ENCODE data around the gene ZG16B. TPM values are rescaled to one million over a fixed set of nuclear protein-coding genes. Genes with fewer than 3 reads are reported as not detected.

ZG16B gene
- total RNA-seq, 4 donors from 2014 or later, result 17.7 to 80.5 (median 23.4) TPM

DNA sequence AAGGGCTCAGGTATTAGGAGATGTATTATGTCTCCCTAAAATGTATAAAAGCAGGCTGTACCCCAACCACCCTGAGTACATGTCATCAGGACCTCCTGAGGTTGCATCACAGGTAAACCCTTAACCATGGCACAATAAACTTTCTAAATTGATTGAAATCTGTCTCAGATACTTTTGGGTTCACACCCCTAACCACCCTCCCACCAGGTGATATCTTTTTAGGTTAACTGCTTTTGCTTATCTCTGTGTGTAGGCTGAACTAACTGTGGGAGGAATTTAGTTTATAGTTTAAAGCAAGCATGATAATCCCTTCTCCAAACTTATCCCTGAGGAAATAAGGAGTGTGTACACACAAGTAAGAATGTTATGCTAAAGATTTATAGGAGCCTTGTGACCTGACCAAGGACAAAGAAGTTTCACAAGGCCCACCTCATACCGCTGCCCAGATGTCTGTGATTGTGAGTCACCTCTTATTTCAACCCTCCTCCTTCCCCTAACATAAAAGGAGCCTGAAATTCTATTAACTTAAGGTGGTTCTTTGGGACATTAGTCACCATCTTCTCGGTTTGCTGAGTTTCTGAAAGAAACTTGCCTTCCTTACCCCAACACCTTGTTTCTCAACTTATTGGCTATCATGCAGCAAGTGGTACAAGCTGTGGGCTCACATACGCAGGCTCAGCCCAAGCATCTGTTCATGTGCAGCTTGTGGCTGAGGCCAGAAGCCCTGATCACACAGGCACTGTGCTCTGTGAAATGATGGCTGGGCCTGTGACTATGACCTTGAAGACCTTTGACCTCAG lies 16.6 kb downstream of the ZG16B start:
- no peaks in the 10 kb centered on the region for H3K36me3 ChIP-seq
- DNase-seq (ENCODE audit: low spot score in 2 of 2), result no peak
- H3K4me1 ChIP-seq, result peaks cover 7% of the 10 kb centered on the region
- H3K9me3 ChIP-seq, result no peaks in the 10 kb centered on the region
- no peak overlapping the region for H3K4me3 ChIP-seq
- 54% methylated on average over 3 of the region's 3 CpGs for WGBS
- TF ChIP-seq, protein P1, sequence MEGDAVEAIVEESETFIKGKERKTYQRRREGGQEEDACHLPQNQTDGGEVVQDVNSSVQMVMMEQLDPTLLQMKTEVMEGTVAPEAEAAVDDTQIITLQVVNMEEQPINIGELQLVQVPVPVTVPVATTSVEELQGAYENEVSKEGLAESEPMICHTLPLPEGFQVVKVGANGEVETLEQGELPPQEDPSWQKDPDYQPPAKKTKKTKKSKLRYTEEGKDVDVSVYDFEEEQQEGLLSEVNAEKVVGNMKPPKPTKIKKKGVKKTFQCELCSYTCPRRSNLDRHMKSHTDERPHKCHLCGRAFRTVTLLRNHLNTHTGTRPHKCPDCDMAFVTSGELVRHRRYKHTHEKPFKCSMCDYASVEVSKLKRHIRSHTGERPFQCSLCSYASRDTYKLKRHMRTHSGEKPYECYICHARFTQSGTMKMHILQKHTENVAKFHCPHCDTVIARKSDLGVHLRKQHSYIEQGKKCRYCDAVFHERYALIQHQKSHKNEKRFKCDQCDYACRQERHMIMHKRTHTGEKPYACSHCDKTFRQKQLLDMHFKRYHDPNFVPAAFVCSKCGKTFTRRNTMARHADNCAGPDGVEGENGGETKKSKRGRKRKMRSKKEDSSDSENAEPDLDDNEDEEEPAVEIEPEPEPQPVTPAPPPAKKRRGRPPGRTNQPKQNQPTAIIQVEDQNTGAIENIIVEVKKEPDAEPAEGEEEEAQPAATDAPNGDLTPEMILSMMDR (IDR thresholded peaks at IDR 0.05), result no peak
- TF ChIP-seq POLR2AphosphoS5 (IDR thresholded peaks at IDR 0.05) (no peak), POLR2A (IDR thresholded peaks at IDR 0.05) (no peak), EP300 (IDR thresholded peaks at IDR 0.05) (no peak)
- H3K27ac ChIP-seq, result no peak overlapping the region
- peaks cover 21% of the 10 kb centered on the region for H3K27me3 ChIP-seq

DNA sequence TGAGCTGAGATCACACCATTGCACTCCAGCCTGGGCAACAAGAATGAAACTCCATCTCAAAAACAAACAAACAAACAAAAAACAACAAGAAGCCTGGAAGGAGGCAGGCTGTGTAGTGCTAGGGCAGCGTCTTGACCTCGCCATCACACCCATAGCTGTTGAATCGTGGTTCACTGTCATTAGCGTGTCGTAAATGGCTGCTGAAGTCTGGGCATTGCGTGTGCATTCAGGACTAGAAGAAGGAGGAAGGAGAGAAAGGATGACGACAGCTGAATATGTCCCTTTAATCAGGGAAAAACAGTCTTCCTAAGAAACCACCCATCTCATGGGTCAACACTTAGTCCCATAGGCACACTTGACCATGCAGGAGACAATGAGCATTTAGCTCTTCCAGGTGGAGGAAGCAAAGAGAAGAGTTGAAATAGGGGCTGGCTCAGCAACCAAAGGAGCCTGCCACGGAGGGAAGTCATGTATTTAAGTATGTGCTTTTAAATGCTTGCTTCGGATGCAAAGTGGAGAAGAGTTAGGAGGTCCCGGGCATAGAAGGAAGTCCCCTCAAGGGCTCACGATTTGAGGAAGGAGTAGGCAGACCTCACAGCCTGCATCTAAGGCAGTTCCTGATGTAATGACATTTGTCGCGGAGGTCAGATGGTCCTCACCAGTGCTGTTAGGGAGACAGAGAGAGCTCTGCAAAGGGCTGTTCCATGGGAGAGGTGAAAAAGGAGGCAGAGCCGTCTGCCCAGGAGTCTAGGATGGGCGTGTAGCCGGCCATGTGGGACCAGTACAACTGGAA lies 19.0 kb downstream of the ZG16B start:
- Histone ChIP-seq H3K36me3 (no peaks in the 10 kb centered on the region), H3K27me3 (peaks cover 38% of the 10 kb centered on the region), H3K4me1 (no peaks in the 10 kb centered on the region), H3K4me3 (no peak overlapping the region), H3K27ac (no peak overlapping the region), H3K9me3 (no peaks in the 10 kb centered on the region)
- no peak for DNase-seq (ENCODE audit: low spot score in 2 of 2)
- WGBS, result 85% methylated on average over 16 of the region's 16 CpGs
- TF ChIP-seq, protein P1 (IDR thresholded peaks at IDR 0.05), result no peak

- TF ChIP-seq POLR2A (IDR thresholded peaks at IDR 0.05) (no peak), POLR2AphosphoS5 (IDR thresholded peaks at IDR 0.05) (no peak), EP300 (IDR thresholded peaks at IDR 0.05) (no peak)
- TF ChIP-seq, protein P1 (IDR thresholded peaks at IDR 0.05), result no peak
- H3K27me3 ChIP-seq, result peaks cover 50% of the 10 kb centered on the region
- no peaks in the 10 kb centered on the region for H3K36me3 ChIP-seq
- no peak overlapping the region for H3K4me3 ChIP-seq
- H3K9me3 ChIP-seq, result no peaks in the 10 kb centered on the region
- peaks cover 13% of the 10 kb centered on the region for H3K4me1 ChIP-seq
- H3K27ac ChIP-seq, result no peak overlapping the region
- DNase-seq (ENCODE audit: low spot score in 2 of 2), result no peak
- 91% methylated on average over 7 of the region's 16 CpGs for WGBS
These were observed 22.1 kb downstream of the ZG16B start for GRCh38 chr16:2852003-2852730.

- peaks cover 57% of the 10 kb centered on the region for H3K27me3 ChIP-seq
- no peak overlapping the region for H3K4me3 ChIP-seq
- no peak for DNase-seq (ENCODE audit: low spot score in 2 of 2)
- H3K4me1 ChIP-seq, result peaks cover 20% of the 10 kb centered on the region
- TF ChIP-seq EP300 (IDR thresholded peaks at IDR 0.05) (no peak), POLR2A (IDR thresholded peaks at IDR 0.05) (no peak), POLR2AphosphoS5 (IDR thresholded peaks at IDR 0.05) (no peak)
- TF ChIP-seq, protein P1 (IDR thresholded peaks at IDR 0.05), result no peak
- no peaks in the 10 kb centered on the region for H3K36me3 ChIP-seq
- no peaks in the 10 kb centered on the region for H3K9me3 ChIP-seq
- 59% methylated on average over 15 of the region's 56 CpGs for WGBS
- H3K27ac ChIP-seq, result no peak overlapping the region
These were observed 22.8 kb downstream of the ZG16B start for GRCh38 chr16:2852731-2853507.
